ENCODE measurements around the gene CCNY.

GRCh38 chr10:35415505-35415904, 79.2 kb downstream of the CCNY start:
- TF ChIP-seq CTCF (IDR thresholded peaks at IDR 0.05) (no peak), PRDM15 (CRISPR knock-in tag; IDR thresholded peaks at IDR 0.05) (no peak), TCF7 (CRISPR knock-in tag; IDR thresholded peaks at IDR 0.05; ENCODE audit: low read depth) (no peak), ARID4B (CRISPR knock-in tag; IDR thresholded peaks at IDR 0.05; ENCODE audit: borderline replicate concordance) (no peak), ESRRA (CRISPR knock-in tag; IDR thresholded peaks at IDR 0.05; ENCODE audit: borderline replicate concordance) (no peak), ZSCAN18 (CRISPR knock-in tag; IDR thresholded peaks at IDR 0.05) (no peak), IRF1 (CRISPR knock-in tag; IDR thresholded peaks at IDR 0.05) (no peak), MLX (CRISPR knock-in tag; IDR thresholded peaks at IDR 0.05) (no peak), ATF2 (CRISPR knock-in tag; IDR thresholded peaks at IDR 0.05; ENCODE audit: borderline replicate concordance, low read depth) (no peak)

All from WTC11 (cell line).